Nephron progenitor cell (in vitro differentiated cells): Measurements from ENCODE around the gene IQCE.

Experiments
- DNase-seq: peaks from one replicate; pipeline ENCODE4 v3.0.0; 2021
- H3K27ac Mint-ChIP-seq: 2 replicates; pipeline ENCODE4 v1.8.0; 2021; ENCODE audit warnings: mild to moderate bottlenecking, moderate library complexity, mixed read lengths
- H3K27me3 Mint-ChIP-seq: 2 replicates; pipeline ENCODE4 v1.8.0; 2021; ENCODE audit warnings: mild to moderate bottlenecking, low read depth, mixed read lengths; ENCODE audit not compliant: poor library complexity
- H3K36me3 Mint-ChIP-seq: 2 replicates; pipeline ENCODE4 v1.8.0; 2021; ENCODE audit warnings: low read depth, mixed read lengths
- H3K4me1 Mint-ChIP-seq: 2 replicates; pipeline ENCODE4 v1.8.0; 2021; ENCODE audit warnings: mixed read lengths
- H3K4me3 Mint-ChIP-seq: 2 replicates; pipeline ENCODE4 v1.8.0; 2021; ENCODE audit warnings: mild to moderate bottlenecking, moderate library complexity, mixed read lengths
- H3K9me3 Mint-ChIP-seq: 2 replicates; pipeline ENCODE4 v1.8.0; 2021; ENCODE audit warnings: mild to moderate bottlenecking, moderate library complexity, mixed read lengths
- CTCF ChIP-seq: fragments of 200-600 bp; sonication (generic); IDR thresholded peaks from 2 replicates; pipeline ENCODE4 v1.5.0; 2021; ENCODE audit warnings: antibody characterized with exemption

IQCE gene, protein sequence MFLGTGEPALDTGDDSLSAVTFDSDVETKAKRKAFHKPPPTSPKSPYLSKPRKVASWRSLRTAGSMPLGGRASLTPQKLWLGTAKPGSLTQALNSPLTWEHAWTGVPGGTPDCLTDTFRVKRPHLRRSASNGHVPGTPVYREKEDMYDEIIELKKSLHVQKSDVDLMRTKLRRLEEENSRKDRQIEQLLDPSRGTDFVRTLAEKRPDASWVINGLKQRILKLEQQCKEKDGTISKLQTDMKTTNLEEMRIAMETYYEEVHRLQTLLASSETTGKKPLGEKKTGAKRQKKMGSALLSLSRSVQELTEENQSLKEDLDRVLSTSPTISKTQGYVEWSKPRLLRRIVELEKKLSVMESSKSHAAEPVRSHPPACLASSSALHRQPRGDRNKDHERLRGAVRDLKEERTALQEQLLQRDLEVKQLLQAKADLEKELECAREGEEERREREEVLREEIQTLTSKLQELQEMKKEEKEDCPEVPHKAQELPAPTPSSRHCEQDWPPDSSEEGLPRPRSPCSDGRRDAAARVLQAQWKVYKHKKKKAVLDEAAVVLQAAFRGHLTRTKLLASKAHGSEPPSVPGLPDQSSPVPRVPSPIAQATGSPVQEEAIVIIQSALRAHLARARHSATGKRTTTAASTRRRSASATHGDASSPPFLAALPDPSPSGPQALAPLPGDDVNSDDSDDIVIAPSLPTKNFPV

GRCh38 chr7:2558629-2559282 is at the start of gene IQCE:
TSS of gene IQCE (plus strand) at chr7:2558979. CDS start at chr7:2559182, 203 bp downstream.
- Mint-ChIP-seq H3K4me3 (peak within 1 kb of the TSS; percentile 79), H3K4me1 (peaks cover 25% of the 10 kb centered on the region), H3K27me3 (peaks cover 4% of the 10 kb centered on the region), H3K9me3 (no peaks in the 10 kb centered on the region), H3K27ac (no peak within 1 kb of the TSS), H3K36me3 (peaks cover 10% of the 10 kb centered on the region)
- DNase-seq, result peak; percentile 99
- TF ChIP-seq CTCF, result no peak

DNA sequence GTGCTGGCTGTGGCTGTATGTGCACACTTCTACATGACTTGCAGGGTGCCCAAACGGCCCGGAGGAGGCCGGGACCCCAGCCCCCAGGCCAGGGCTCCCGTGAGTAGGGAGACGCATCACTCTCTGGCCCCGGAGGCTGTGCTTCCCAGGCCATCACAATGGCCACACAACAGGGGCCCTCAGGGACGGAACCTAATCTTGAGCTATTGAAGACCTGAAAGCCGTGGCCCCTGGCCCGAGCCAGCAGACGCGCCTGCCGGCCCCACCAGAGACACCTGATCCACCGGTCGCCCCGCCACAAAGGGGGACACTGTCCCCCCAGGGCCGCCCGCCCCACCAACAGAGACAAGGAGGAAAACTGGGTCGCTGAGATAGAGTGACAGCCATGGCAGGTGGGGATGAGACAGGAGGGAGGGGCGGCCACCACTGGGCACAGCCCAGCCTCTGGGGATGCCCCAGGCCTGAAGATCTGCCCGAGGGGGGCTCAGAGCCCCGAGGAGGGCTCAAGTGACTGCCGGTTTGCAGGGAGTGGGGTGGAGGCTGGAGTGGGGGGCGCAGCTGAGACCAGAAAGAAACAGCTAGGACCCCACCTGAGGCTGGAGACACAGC is 49.4 kb upstream of the IQCE start:
- TF ChIP-seq CTCF, result no peak
- Mint-ChIP-seq H3K4me1 (peaks cover 60% of the 10 kb centered on the region), H3K27ac (peak overlapping the region; percentile 74), H3K9me3 (no peaks in the 10 kb centered on the region), H3K4me3 (no peak overlapping the region), H3K27me3 (no peaks in the 10 kb centered on the region), H3K36me3 (no peaks in the 10 kb centered on the region)
- DNase-seq, result no peak

DNA sequence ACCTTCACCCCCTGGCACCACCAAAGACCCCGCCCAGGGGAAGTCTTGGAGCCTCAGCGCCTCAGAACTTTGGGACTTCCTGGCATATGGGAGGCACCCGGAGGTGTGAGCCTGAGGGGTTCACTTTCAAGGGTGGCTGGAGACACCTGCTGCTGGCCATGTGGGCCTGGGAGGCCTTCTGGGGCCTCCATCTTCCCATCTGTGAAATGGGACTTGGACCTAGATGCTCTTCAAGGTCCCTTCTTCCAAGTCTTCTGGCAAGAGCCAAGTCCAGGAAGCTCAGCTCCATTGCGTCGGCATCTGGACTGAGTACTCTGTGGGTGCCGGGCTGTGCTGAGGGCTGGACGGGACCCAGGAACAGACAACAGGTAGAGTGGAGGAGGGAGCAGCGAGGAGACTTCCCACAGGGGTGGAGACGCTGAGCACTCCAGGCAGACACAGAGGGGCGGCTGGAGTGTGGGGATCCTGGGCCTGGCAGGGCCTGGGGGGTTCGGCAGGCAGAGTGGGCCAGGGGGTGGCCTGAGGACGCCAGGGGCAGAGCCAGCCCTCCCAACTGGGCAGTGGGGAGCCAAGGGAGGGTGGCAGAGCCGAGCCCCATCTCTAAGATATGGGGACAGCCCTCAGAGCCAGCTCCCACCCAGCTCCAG is 48.5 kb upstream of the IQCE start:
- no peaks in the 10 kb centered on the region for H3K27me3 Mint-ChIP-seq
- no peaks in the 10 kb centered on the region for H3K9me3 Mint-ChIP-seq
- H3K36me3 Mint-ChIP-seq, result no peaks in the 10 kb centered on the region
- no peak overlapping the region for H3K4me3 Mint-ChIP-seq
- no peak for TF ChIP-seq CTCF
- H3K4me1 Mint-ChIP-seq, result peaks cover 60% of the 10 kb centered on the region
- no peak overlapping the region for H3K27ac Mint-ChIP-seq
- DNase-seq, result no peak

DNA sequence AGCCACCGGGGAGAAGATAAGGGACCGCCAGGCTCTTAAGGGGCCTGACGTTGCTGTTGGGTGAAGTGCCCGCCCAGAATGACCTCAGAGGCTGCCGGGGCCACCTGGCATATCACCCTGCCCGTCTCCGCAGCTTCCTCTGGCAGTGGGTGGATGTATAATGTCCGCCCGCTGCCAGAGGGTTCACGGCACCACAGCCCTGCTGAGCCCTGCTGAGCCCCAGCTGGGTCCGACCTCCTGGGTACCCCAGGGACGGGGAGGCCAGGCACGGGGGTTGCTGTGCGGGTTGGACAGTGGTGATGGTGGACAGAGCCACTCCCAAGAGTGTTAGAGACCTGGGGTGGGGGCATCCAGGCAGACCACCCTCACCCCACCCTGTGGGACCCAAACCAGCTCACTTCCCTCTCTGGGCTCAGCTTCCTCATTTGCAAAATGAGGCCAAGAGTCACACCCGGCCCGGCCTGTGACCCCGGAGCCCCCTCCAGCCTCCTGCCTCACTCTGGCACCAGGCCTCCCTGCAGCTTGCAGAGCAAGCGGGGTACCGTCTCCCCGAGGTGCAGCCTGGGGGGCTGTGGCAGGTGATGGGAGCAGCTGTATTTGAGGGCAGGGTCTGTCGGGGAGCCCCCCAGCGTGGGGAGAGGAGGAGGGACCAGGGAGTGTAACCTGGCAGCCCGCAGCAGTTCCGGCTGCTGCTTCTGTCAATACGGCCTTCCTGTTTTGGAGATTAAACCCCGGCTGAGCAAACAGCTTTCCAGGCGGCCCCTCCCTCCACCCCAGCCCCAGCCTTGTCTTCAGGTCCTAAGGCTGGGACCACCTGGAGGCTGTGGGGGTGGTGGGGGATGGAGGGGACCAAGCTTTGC is 47.6 kb upstream of the IQCE start:
- DNase-seq, result no peak
- TF ChIP-seq CTCF, result no peak
- Mint-ChIP-seq H3K36me3 (no peaks in the 10 kb centered on the region), H3K9me3 (no peaks in the 10 kb centered on the region), H3K27me3 (peaks cover 1% of the 10 kb centered on the region), H3K4me3 (no peak overlapping the region), H3K27ac (no peak overlapping the region), H3K4me1 (peaks cover 60% of the 10 kb centered on the region)

GRCh38 chr7:2511769-2512168 is 47.0 kb upstream of the IQCE start:
- no peak overlapping the region for H3K4me3 Mint-ChIP-seq
- no peak for DNase-seq
- no peak overlapping the region for H3K27ac Mint-ChIP-seq
- H3K9me3 Mint-ChIP-seq, result no peaks in the 10 kb centered on the region
- TF ChIP-seq CTCF, result no peak
- peaks cover 59% of the 10 kb centered on the region for H3K4me1 Mint-ChIP-seq
- peaks cover 5% of the 10 kb centered on the region for H3K27me3 Mint-ChIP-seq
- no peaks in the 10 kb centered on the region for H3K36me3 Mint-ChIP-seq
